ENCODE results near the gene ATP13A3.

DNA sequence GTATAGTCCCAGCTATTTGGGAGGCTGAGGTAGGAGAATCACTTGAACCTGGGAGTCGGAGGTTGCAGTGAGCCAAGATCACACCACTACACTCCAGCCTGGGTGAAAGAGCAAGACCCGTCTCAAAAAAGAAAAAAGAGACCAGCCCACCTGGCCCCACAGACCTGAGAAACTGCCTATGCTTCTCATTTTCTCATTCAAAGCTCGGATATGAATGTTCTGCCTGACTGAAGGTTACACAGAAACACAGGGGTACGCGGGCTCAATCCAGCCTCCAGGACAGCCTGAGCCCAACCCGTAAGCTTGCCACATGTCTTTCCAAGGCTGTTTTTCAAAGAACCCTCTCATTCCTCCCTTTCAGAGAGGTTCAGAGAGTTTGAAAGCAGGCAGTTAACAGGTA is 107.6 kb downstream of the ATP13A3 start:
- no peak for TF ChIP-seq CTCF (IDR thresholded peaks at IDR 0.05; ENCODE audit: low read depth, low read length)
- TF ChIP-seq, protein P1, sequence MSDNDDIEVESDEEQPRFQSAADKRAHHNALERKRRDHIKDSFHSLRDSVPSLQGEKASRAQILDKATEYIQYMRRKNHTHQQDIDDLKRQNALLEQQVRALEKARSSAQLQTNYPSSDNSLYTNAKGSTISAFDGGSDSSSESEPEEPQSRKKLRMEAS (IDR thresholded peaks at IDR 0.05; ENCODE audit: low read depth, low read length), result no peak
- TF ChIP-seq POLR2A (IDR thresholded peaks at IDR 0.05; ENCODE audit: extremely low read depth, insufficient read length), result no peak
